ENCODE results near the gene RAD51B. TPM values are rescaled to one million over a fixed set of nuclear protein-coding genes. Genes with fewer than 3 reads are reported as not detected.
"Not testable (repeated sequence)": the region's sequence is repeated elsewhere in the genome, so short reads cannot be mapped to it uniquely, and the experiment has no call there.

The RAD51B gene
- total RNA-seq, 2 donors from 2014 or later, result 13.7 to 15.1 TPM

DNA sequence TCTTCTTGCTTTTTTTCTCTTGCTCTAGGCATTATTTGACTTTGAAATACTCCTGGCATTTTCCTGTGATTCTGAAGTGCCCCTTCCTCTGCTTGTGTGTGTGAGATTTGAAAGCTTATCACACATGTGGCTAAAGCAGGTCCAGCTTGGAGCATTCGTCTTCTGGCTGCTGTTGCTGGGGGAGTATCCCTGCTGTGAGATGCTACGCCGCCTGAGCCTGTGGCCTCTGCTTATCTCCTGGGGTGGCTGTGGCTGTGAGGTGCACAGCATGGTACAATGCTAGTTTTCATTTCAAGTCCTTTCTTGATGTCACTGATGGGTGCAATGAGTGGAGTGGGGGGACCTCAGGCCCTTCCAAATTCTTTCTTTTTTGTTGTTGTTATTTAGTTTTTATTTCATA is 601.5 kb downstream of the RAD51B start:
- no peak for DNase-seq (ENCODE audit: low spot score)
- intact Hi-C loops (cut with DNase I), result no loop called here

DNA sequence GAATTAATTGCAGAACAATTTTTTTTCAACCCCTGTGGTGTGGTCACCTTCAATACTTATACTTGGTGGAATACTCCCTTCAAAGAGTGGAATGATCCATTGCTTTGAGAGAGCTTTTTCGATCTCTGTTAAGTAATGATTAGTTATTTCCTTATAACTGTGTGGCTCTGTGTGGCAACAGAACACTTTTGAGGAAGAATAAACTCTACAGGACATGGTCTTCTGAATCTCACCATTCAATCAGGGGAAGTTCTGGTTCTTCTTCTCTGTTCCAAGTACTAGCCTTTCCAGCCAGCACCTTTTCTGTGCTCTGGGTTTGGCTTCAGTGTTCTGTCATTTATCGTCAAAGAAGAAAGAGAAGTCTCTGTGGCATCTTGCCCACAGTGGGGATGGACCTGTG is 604.1 kb downstream of the RAD51B start:
- intact Hi-C loops (cut with DNase I), result no loop called here
- DNase-seq (ENCODE audit: low spot score), result no peak

DNA sequence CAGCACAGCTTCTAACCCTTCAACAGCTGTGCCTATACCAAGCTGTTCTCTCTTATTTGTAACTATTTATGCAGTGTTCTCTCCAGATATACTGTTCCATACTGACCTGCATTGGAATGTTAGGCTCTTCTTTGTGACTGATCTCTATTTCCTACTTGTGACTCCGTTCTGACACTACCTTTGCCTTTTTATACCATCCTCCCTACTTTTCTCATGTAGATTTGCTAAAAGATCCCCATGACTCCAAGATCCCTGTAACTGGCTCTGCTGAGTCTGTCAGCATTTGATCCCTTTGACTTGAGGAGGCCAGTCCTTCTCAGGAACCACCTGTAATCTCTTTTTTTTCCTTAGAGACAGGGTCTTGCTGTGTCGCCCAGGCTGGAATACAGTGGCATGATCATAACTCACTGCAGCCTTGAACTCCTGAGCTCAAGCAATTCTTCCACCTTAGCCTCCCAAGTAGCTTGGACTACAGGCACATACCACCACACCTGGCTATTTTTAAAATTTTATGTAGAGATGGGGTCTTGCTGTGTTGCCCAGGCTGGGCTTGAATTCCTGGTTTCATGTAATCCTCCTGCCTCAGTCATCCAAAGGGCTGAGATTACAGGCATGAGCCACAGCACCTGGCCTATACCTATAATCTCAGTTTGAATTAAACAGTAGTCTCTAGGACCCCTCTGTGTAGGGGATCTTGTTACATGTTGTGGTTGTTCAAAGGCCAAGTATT is 605.0 kb downstream of the RAD51B start:
- DNase-seq (ENCODE audit: low spot score), result no peak
- intact Hi-C loops (cut with DNase I), result no loop called here

DNA sequence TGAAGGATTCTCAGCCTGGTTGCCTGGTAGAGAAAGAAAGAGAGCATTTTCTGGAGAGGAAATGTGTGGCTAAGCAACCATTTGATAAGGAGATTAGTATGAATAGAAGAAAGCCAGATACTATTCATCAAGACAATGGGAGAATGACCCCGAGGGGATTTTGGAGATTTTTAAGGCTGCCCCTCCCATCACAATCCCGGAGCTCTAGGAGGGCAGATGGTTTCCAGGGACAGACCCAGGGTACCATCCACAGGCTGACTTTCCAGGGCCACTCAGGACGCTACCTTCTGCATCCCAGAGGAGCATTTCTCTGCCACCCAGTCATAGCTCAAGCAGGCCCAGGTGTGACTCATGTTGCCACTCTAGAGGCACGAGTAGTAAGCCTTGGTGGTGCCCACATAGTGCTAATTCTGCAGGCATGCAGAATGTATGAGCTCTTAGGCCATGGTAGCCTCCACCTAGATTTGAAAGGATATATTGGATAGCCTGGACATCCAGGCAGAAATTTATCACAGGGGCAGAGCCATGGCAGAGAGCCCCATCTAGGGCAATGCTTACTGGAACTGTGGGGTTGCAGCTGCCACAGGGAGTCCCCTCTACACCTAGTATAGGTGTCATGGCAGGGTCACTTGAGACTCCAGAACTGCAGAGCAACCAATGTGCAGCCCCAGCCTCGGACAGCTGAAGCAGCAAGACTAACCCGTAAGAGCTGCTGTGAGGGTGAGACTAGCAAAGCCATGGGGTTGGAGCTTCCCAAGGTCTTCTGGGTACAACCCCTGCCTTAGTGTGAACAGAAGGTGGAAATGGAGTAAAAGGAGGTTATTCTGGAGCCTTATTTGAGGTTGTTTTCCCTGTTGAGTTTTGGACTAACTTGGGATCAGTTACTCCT is 607.3 kb downstream of the RAD51B start:
- intact Hi-C loops (cut with DNase I), result no loop called here
- DNase-seq (ENCODE audit: low spot score), result no peak

DNA sequence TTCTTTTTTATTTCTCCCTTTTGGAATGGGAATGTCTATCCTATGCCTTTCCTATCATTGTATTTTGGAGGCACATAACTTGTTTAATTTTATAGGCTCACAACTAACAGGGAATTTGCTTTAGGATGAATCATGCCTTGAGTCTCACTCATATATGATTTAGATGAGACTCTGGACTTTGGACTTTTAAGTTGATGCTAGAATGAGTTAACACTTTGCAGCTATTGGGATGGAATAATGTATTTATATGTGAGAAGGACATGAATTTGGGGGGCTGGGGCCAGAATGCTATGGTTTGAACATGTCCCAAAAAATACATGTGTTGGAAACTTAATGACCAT is 607.9 kb downstream of the RAD51B start:
- intact Hi-C loops (cut with DNase I), result no loop called here

GRCh38 chr14:68428900-68429299 is 609.3 kb downstream of the RAD51B start:
- intact Hi-C loops (cut with DNase I); DNase-seq (ENCODE audit: low spot score): not testable (repeated sequence)

More for the DNA sequence above, 607.9 kb downstream of the RAD51B start:
- DNase-seq (ENCODE audit: low spot score), result no peak

DNA sequence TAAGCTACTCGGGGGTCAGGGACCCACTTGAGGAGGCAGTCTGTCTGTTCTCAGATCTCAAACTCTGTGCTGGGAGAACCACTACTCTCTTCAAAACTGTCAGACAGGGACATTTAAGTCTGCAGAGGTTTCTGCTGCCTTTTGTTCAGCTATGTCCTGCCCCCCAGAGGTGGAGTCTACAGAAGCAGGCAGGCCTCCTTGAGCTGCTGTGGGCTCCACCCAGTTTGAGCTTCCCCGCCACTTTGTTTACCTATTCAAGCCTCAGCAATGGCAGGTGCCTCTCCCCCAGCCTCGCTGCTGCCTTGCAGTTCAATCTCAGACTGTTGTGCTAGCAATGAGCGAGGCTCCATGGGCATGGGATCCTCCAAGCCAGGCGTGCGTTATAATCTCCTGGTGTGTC is 614.6 kb downstream of the RAD51B start:
- DNase-seq (ENCODE audit: low spot score); intact Hi-C loops (cut with DNase I): not testable (repeated sequence)

DNA sequence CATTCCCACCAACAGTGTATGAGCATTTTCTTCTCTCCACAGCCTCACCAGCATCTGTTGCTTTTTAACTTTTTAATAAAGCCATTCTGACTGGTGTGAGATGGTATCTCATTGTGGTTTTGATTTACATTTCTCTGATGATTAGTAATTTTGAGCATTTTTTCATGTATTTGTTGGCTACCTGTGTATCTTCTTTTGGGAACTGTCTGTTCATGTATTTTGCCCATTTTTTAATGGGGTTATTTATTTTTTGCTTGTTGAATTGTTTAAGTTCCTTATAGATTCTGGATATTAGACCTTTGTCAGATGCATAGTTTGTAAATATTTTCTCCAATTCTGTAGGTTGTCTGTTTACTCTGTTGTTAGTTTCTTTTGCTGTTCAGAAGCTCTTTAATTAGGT is 616.1 kb downstream of the RAD51B start:
- intact Hi-C loops (cut with DNase I); DNase-seq (ENCODE audit: low spot score): not testable (repeated sequence)

DNA sequence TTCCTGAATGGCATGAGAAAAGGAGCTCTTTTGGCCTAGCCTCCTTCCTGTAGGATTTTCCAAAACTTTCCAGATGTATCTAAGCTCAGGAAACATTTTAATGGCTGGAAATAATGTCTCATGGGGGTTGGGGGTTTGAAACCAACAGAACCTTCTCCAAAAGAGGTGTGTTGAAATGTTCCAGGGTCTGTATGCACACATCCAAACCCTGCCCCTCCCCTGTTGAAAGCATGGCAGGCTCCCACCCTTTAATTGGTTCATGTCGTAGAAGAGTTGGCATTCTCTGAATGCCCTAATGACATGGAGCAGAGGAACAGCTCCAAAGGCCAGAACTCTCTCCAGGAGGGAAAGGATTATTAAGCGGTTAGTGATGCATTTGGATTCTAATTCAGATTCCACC is 620.1 kb downstream of the RAD51B start:
- intact Hi-C loops (cut with DNase I), result no loop called here
- no peak for DNase-seq (ENCODE audit: low spot score)

GRCh38 chr14:68440820-68441219 is 621.2 kb downstream of the RAD51B start:
- intact Hi-C loops (cut with DNase I), result no loop called here
- no peak for DNase-seq (ENCODE audit: low spot score)

DNA sequence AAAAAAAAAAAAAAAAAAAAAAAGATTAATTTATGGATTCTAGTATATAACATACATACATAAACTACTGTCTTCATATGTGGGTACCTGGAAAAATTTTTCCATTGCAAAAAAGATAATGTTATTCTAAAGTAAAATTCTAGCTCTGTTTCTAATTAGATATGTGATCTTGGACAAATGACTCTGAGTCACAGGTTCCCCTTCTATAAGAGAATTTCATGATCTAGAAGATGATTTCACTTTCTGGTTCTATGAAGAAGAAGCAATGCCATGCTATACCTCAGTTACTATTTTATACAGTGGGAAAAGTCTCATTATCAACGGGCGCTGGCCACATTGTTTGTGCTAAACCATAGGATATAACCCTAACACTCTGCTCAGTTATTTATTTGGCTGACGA is 622.0 kb downstream of the RAD51B start:
- DNase-seq (ENCODE audit: low spot score), result no peak
- intact Hi-C loops (cut with DNase I), result no loop called here

- DNase-seq (ENCODE audit: low spot score), result no peak
- intact Hi-C loops (cut with DNase I), result no loop called here
Measured at GRCh38 chr14:68442828-68443629, 623.5 kb downstream of the RAD51B start.

- intact Hi-C loops (cut with DNase I), result no loop called here
- DNase-seq (ENCODE audit: low spot score), result no peak
Measured at GRCh38 chr14:68444449-68445168, 625.0 kb downstream of the RAD51B start.

DNA sequence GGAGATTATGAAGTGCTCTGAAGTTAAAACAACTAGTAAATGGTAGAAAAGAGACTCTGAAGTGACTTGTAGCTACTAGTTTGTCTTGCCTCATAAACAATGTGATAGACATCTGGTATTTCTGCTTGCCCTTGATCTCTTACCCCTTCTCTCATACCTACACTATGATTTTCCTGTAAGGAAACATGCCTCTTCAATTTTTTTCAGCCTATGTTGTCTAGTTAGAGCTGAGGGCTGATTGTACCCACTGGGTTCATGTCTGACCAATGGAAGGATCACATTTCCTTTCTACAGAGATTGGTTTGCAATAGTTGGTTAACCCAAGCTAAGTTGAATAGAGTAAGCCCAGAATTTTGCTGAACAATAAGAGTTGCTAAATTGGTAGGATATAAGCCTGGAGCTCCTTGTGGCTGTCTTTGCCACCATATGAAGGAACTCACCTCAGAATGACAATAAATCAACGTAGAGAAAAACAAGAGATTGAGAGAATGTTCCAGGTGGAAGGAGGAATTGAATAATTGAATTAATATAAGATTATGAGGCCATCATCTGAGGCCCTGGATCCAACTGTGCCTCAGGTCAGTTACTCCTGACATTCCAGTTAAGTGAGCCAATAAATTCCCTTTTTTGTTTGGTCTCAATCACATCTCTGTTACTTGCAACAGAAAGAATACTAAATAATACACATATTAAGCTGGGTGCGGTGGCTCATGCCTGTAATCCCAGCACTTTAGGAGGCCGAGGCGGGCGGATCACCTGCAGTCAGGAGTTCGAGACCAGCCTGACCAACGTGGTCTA is 626.9 kb downstream of the RAD51B start:
- intact Hi-C loops (cut with DNase I), result no loop called here
- DNase-seq (ENCODE audit: low spot score), result no peak

DNA sequence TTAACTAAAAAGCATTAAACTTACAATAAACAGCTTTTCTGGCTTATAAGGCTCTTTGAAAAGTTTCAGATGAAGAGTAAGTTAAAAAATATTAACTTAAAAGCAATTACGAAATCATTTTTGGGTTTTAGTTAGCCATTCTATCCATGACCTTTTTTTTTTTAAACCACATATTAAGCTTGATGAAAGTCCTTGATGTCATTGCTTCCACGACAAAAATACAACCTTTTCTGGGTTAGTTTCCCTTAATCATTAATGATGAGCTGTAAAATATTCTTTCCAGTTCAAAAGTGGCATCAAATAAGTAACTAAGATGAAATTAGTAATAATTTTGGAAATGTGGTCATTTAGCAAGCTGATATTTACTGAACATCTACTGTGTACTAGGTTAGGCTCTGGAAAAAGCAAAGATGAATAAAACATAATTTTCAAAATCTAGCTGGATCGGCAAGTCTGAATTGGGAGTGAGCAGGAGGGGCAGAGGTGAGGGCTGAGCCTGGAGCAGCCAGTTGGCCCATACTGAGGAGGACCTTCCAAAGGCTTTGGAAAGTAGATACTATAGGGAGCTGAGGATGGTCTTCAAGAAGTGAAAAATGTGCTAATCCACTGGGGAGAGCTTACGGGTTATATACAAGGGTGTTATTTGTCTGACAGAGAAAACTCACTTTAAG is 628.1 kb downstream of the RAD51B start:
- intact Hi-C loops (cut with DNase I), result no loop called here

GRCh38 chr14:68448252-68448902 is 628.8 kb downstream of the RAD51B start:
- intact Hi-C loops (cut with DNase I), result no loop called here
- no peak for DNase-seq (ENCODE audit: low spot score)

More for the DNA sequence above, 628.1 kb downstream of the RAD51B start:
- DNase-seq (ENCODE audit: low spot score), result no peak

GRCh38 chr14:68449561-68450181 is 630.1 kb downstream of the RAD51B start:
- intact Hi-C loops (cut with DNase I), result loop anchor here in 1 of 2 donors (5.0 kb wide), 1 partner anchor 32 kb away; no protein-coding TSS in a partner anchor
- DNase-seq (ENCODE audit: low spot score), result no peak
